Trophoblast cell (in vitro differentiated cells and primary cell): ENCODE data around the gene ISOC2.

ENCODE experiments used
- DNase-seq, 2 donors: peaks; one replicate each; pipeline ENCODE4 v3.0.0-alpha.2; 2016
- H2AFZ ChIP-seq: 2 replicates; pipeline ENCODE4 v1.6.1; 2013; ENCODE audit warnings: low read length, moderate library complexity, mild to moderate bottlenecking; ENCODE audit not compliant: insufficient read depth, poor library complexity
- H2AK5ac ChIP-seq: 2 replicates; pipeline ENCODE4 v1.6.1; 2013; ENCODE audit warnings: mild to moderate bottlenecking, low read length
- H2BK120ac ChIP-seq: 2 replicates; pipeline ENCODE4 v1.6.1; 2013; ENCODE audit warnings: low read length, mild to moderate bottlenecking, moderate library complexity; ENCODE audit not compliant: insufficient read depth, poor library complexity
- H2BK12ac ChIP-seq: 2 replicates; pipeline ENCODE4 v1.6.1; 2013; ENCODE audit warnings: mild to moderate bottlenecking, low read length, moderate library complexity
- H2BK5ac ChIP-seq: 2 replicates; pipeline ENCODE4 v1.6.1; 2013; ENCODE audit warnings: low read length, low read depth, moderate library complexity, mild to moderate bottlenecking; ENCODE audit not compliant: poor library complexity
- H3K14ac ChIP-seq: 2 replicates; pipeline ENCODE4 v1.6.1; 2013; ENCODE audit warnings: mild to moderate bottlenecking, low read length
- H3K18ac ChIP-seq: 2 replicates; pipeline ENCODE4 v1.6.1; 2013; ENCODE audit warnings: mild to moderate bottlenecking, low read length
- H3K23ac ChIP-seq: 2 replicates; pipeline ENCODE4 v1.6.1; 2013; ENCODE audit warnings: low read length
- H3K27ac ChIP-seq: 2 replicates; pipeline ENCODE4 v1.5.1; 2013; ENCODE audit warnings: low read depth, mild to moderate bottlenecking, inconsistent platforms, low read length, moderate library complexity
- H3K27me3 ChIP-seq: 2 replicates; pipeline ENCODE4 v1.6.1; 2013; ENCODE audit warnings: inconsistent platforms, mild to moderate bottlenecking, low read length, moderate library complexity; ENCODE audit not compliant: insufficient read depth
- H3K36me3 ChIP-seq, 2 experiments: 1 replicate in 1 of 2; 2 replicates in 1 of 2; pipeline ENCODE4 v1.6.1; 2013; ENCODE audit warnings: low read length in 2 of 2, mild to moderate bottlenecking in 2 of 2, moderate library complexity in 1 of 2; ENCODE audit not compliant: insufficient read depth in 2 of 2, control insufficient read depth in 1 of 2
- H3K4ac ChIP-seq: 2 replicates; pipeline ENCODE4 v1.6.1; 2013; ENCODE audit warnings: low read depth, mild to moderate bottlenecking, low read length, moderate library complexity
- H3K4me1 ChIP-seq, 2 experiments: 1 replicate in 1 of 2; 2 replicates in 1 of 2; pipeline ENCODE4 v1.6.1; 2013; ENCODE audit warnings: low read length in 2 of 2, mild to moderate bottlenecking in 2 of 2, moderate library complexity in 1 of 2; ENCODE audit not compliant: insufficient read depth in 2 of 2, control insufficient read depth in 1 of 2
- H3K4me2 ChIP-seq: 2 replicates; pipeline ENCODE4 v1.6.1; 2013; ENCODE audit warnings: inconsistent platforms, mild to moderate bottlenecking, low read length, moderate library complexity
- H3K4me3 ChIP-seq: 2 replicates; pipeline ENCODE4 v1.5.1; 2013; ENCODE audit warnings: mild to moderate bottlenecking, low read depth, low read length, inconsistent platforms
- H3K79me1 ChIP-seq: one replicate; pipeline ENCODE4 v1.6.1; 2013; ENCODE audit warnings: low read length
- H3K79me2 ChIP-seq: 2 replicates; pipeline ENCODE4 v1.6.1; 2013; ENCODE audit warnings: low read length, mild to moderate bottlenecking; ENCODE audit not compliant: control insufficient read depth, insufficient read depth, poor library complexity
- H3K9ac ChIP-seq: 2 replicates; pipeline ENCODE4 v1.6.1; 2013; ENCODE audit warnings: mild to moderate bottlenecking, low read length
- H3K9me3 ChIP-seq: 2 replicates; pipeline ENCODE4 v1.6.1; 2013; ENCODE audit warnings: low read depth, mild to moderate bottlenecking, control low read depth, inconsistent platforms, low read length; ENCODE audit not compliant: insufficient read depth
- H4K12ac ChIP-seq: 2 replicates; pipeline ENCODE4 v1.6.1; 2013; ENCODE audit warnings: low read depth, mild to moderate bottlenecking, low read length, moderate library complexity
- H4K8ac ChIP-seq: 2 replicates; pipeline ENCODE4 v1.6.1; 2013; ENCODE audit warnings: low read depth, mild to moderate bottlenecking, low read length, moderate library complexity
- H4K91ac ChIP-seq: one replicate; pipeline ENCODE4 v1.6.1; 2013; ENCODE audit warnings: low read depth, mild to moderate bottlenecking, low read length, moderate library complexity
- WGBS: extraction: QIAGEN DNeasy Blood & Tissue Kit; methylation state at CpG from one replicate; pipeline ENCODE4 v1.1.7; 2013; ENCODE audit warnings: missing lambda C conversion rate; ENCODE audit not compliant: insufficient read length, insufficient coverage; ENCODE audit errors: extremely low coverage; 5-methylcytosine and 5-hydroxymethylcytosine counted together

ISOC2 gene

GRCh38 chr19:55488986-55489710 is 27.7 kb upstream of the ISOC2 start:
- WGBS, result no CpG with 5 or more reads among the region's 36 CpGs
- peak overlapping the region; percentile 79 for H3K18ac ChIP-seq
- peak overlapping the region; percentile 66 for H2AK5ac ChIP-seq
- peak overlapping the region; percentile 67 for H3K14ac ChIP-seq
- H2AFZ ChIP-seq, result peak overlapping the region; percentile 28
- H3K27ac ChIP-seq, result peak overlapping the region; percentile 97
- H3K27me3 ChIP-seq, result no peaks in the 10 kb centered on the region
- H3K4me1 ChIP-seq, result peaks cover 48 to 58% of the 10 kb centered on the region in 2 experiments
- peak overlapping the region; percentile 79 for H2BK5ac ChIP-seq
- peak overlapping the region; percentile 13 for H4K12ac ChIP-seq
- peak overlapping the region; percentile 53 for H3K4me2 ChIP-seq
- peaks cover 49% of the 10 kb centered on the region for H3K79me1 ChIP-seq
- peak overlapping the region; percentile 12 for H3K4ac ChIP-seq
- H4K8ac ChIP-seq, result peak overlapping the region; percentile 93
- H3K23ac ChIP-seq, result no peak overlapping the region
- no peaks in the 10 kb centered on the region for H3K9me3 ChIP-seq
- peaks cover 24% of the 10 kb centered on the region for H3K79me2 ChIP-seq
- H2BK12ac ChIP-seq, result peak overlapping the region; percentile 84
- peak overlapping the region; percentile 97 for H4K91ac ChIP-seq
- H3K4me3 ChIP-seq, result peak overlapping the region; percentile 38
- DNase-seq, result no peak
- H3K36me3 ChIP-seq, result peaks cover 10 to 13% of the 10 kb centered on the region in 2 experiments
- no peak overlapping the region for H3K9ac ChIP-seq
- peak overlapping the region; percentile 73 for H2BK120ac ChIP-seq

- peak within 1 kb of the TSS; percentile 81 for H2AK5ac ChIP-seq
- no peaks in the 10 kb centered on the region for H3K27me3 ChIP-seq
- peak within 1 kb of the TSS; percentile 89 for H3K4me2 ChIP-seq
- peak within 1 kb of the TSS; percentile 46 for H3K4me3 ChIP-seq
- H2BK12ac ChIP-seq, result peak within 1 kb of the TSS; percentile 84
- peak within 1 kb of the TSS; percentile 97 for H4K91ac ChIP-seq
- WGBS, result no CpG with 5 or more reads among the region's 21 CpGs
- no peak within 1 kb of the TSS for H3K23ac ChIP-seq
- peak within 1 kb of the TSS; percentile 92 for H3K18ac ChIP-seq
- peak within 1 kb of the TSS; percentile 95 for H2BK5ac ChIP-seq
- peak within 1 kb of the TSS; percentile 93 for H4K8ac ChIP-seq
- no peak for DNase-seq
- H3K4ac ChIP-seq, result peak within 1 kb of the TSS; percentile 89
- peak within 1 kb of the TSS; percentile 99 for H3K27ac ChIP-seq
- peak within 1 kb of the TSS; percentile 95 for H3K14ac ChIP-seq
- H2AFZ ChIP-seq, result peak within 1 kb of the TSS; percentile 61
- H3K4me1 ChIP-seq, result peaks cover 49 to 57% of the 10 kb centered on the region in 2 experiments
- H3K79me2 ChIP-seq, result peaks cover 24% of the 10 kb centered on the region
- H4K12ac ChIP-seq, result peak within 1 kb of the TSS; percentile 78
- peaks cover 49% of the 10 kb centered on the region for H3K79me1 ChIP-seq
- H3K9me3 ChIP-seq, result no peaks in the 10 kb centered on the region
- peak within 1 kb of the TSS; percentile 95 for H2BK120ac ChIP-seq
- peak within 1 kb of the TSS; percentile 55 for H3K9ac ChIP-seq
- peaks cover 11 to 20% of the 10 kb centered on the region in 2 experiments for H3K36me3 ChIP-seq
Observed at GRCh38 chr19:55487924-55488687, 26.7 kb upstream of the ISOC2 start, which contains the start of gene SSC5D. SSC5D (plus strand) TSS chr19:55488436; CDS start chr19:55488590, 154 bp downstream.

DNA sequence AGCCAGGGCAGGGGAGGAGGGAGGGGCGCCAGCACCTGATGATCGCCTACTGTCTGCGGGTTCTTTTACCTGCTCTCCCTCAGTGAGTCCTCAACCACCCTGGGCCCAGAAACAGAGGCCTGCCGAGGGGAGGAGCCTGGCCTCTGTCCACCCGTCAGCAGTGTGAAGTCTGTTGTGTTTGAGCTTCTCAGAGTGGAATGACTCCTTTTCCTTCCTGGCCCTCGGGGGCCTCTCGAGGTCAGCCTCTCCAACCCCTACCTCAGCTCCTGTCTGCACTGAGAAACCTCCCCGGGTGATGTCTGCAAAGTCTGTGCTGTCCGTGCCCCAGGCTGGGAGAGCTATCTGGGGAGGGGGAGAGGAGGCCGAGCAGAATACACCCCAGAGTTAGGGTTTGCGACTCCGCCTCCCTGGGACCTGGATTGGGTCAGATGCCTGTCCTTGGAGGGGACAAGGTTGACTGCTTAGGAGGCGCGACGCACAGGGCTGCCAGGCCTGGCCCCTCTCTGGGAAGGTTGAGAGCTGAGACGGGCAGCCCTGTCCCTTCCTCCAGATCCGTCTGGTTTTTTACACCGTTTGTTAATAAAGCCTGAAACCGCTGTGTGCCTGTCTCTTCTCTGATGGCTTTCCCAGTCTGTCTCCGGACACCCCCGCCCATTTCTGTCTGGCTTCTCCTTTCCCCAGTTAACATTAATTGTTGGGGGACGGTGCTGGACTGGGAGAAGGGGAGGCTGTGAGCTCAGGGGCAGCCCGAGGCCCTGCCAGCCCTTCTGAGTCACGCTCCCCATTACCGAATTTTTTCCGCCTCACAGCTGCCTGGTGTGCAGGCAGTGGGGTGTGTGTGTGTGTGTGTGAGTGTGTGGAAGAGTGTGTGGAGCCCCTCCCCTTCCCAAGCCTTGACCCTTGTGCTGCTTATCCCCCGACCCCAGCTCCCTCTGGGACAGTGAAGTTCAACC is 25.8 kb upstream of the ISOC2 start:
- H2AFZ ChIP-seq, result peak overlapping the region; percentile 61
- peak overlapping the region; percentile 99 for H3K27ac ChIP-seq
- H2BK5ac ChIP-seq, result peak overlapping the region; percentile 94
- H4K12ac ChIP-seq, result peak overlapping the region; percentile 78
- H3K27me3 ChIP-seq, result no peaks in the 10 kb centered on the region
- H3K18ac ChIP-seq, result peak overlapping the region; percentile 92
- peak in 1 of 2 donors; percentile 46 for DNase-seq
- H4K91ac ChIP-seq, result peak overlapping the region; percentile 99
- no peak overlapping the region for H3K4me3 ChIP-seq
- H2AK5ac ChIP-seq, result peak overlapping the region; percentile 44
- H4K8ac ChIP-seq, result peak overlapping the region; percentile 91
- H3K36me3 ChIP-seq, result peaks cover 18 to 27% of the 10 kb centered on the region in 2 experiments
- H3K4me2 ChIP-seq, result peak overlapping the region; percentile 89
- H3K14ac ChIP-seq, result peak overlapping the region; percentile 95
- peaks cover 1% of the 10 kb centered on the region for H3K9me3 ChIP-seq
- H3K4ac ChIP-seq, result peak overlapping the region; percentile 96
- no peak overlapping the region for H3K23ac ChIP-seq
- H3K4me1 ChIP-seq, result peaks cover 47 to 54% of the 10 kb centered on the region in 2 experiments
- H3K79me2 ChIP-seq, result peaks cover 24% of the 10 kb centered on the region
- peak overlapping the region; percentile 39 for H3K9ac ChIP-seq
- WGBS, result no CpG with 5 or more reads among the region's 27 CpGs
- H2BK12ac ChIP-seq, result peak overlapping the region; percentile 81
- H2BK120ac ChIP-seq, result peak overlapping the region; percentile 95
- H3K79me1 ChIP-seq, result peaks cover 49% of the 10 kb centered on the region
